ENCODE measurements around the gene EFEMP2. TPM values are rescaled to one million over a fixed set of nuclear protein-coding genes. Genes with fewer than 3 reads are reported as not detected.
"Not testable (repeated sequence)": the region's sequence is repeated elsewhere in the genome, so short reads cannot be mapped to it uniquely, and the experiment has no call there.

EFEMP2 gene
- total RNA-seq, 1 donor from 2014 or later = 38.0 TPM

- H3K4me3 Mint-ChIP-seq = peak overlapping the region; percentile 78
- TF ChIP-seq CTCF (conservative IDR thresholded peaks at IDR 0.05) = no peak
- H3K27me3 Mint-ChIP-seq (ENCODE audit: low read depth) = peaks cover 39% of the 10 kb centered on the region
- peaks cover 34% of the 10 kb centered on the region for H3K4me1 Mint-ChIP-seq
- DNase-seq (ENCODE audit: low read depth, low spot score) = no peak
- no peaks in the 10 kb centered on the region for H3K9me3 Mint-ChIP-seq
- no peak overlapping the region for H3K27ac Mint-ChIP-seq (ENCODE audit: unreplicated experiment)
- no peaks in the 10 kb centered on the region for H3K36me3 Mint-ChIP-seq (ENCODE audit: low read depth)
Measured at GRCh38 chr11:65894034-65894591, 21.5 kb upstream of the EFEMP2 start.

DNA sequence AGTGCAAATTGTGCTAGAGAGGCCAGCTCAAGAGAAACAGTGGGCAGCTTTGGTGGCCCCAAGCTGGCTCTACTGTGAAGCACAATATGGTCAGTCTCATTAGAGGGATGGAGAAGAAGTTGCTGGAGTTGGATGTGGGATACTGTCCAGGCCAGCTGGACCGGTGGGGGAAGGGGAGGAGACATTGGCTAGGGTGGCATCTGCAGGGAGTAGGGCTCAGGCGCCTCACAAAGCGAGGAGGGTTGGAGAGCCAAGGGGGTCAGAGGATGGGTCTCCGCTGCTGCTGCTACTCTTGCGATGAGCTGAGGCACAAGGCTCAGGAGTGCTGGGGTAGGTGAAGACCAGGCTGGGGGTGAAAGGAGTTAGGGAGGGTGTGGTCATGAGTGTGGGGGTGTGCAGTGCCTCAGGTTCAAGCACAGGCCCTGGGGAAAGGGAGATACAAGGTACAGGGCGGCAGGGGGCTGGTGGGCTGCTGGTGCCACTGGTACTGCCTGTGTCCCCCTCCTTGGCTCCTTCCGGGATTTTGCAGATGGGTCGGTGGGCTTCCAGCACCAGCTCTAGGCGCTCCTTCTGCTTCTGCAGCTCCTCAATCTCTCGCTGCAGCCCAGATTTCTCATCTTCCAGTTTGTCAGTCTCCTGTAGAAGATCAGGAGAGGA is 20.2 kb upstream of the EFEMP2 start:
- H3K27me3 Mint-ChIP-seq (ENCODE audit: low read depth) = peaks cover 33% of the 10 kb centered on the region
- no peak for TF ChIP-seq CTCF (conservative IDR thresholded peaks at IDR 0.05)
- no peak for DNase-seq (ENCODE audit: low read depth, low spot score)
- H3K36me3 Mint-ChIP-seq (ENCODE audit: low read depth) = no peaks in the 10 kb centered on the region
- peaks cover 40% of the 10 kb centered on the region for H3K4me1 Mint-ChIP-seq
- no peaks in the 10 kb centered on the region for H3K9me3 Mint-ChIP-seq
- no peak overlapping the region for H3K27ac Mint-ChIP-seq (ENCODE audit: unreplicated experiment)
- H3K4me3 Mint-ChIP-seq = peak overlapping the region; percentile 83

- H3K4me3 Mint-ChIP-seq = peak overlapping the region; percentile 83
- peaks cover 27% of the 10 kb centered on the region for H3K27me3 Mint-ChIP-seq (ENCODE audit: low read depth)
- H3K4me1 Mint-ChIP-seq = peaks cover 46% of the 10 kb centered on the region
- H3K36me3 Mint-ChIP-seq (ENCODE audit: low read depth); DNase-seq (ENCODE audit: low read depth, low spot score); H3K9me3 Mint-ChIP-seq; H3K27ac Mint-ChIP-seq (ENCODE audit: unreplicated experiment): not testable (repeated sequence)
Measured at GRCh38 chr11:65892137-65892540, 19.5 kb upstream of the EFEMP2 start.

- H3K27ac Mint-ChIP-seq (ENCODE audit: unreplicated experiment) = no peak overlapping the region
- H3K9me3 Mint-ChIP-seq = no peaks in the 10 kb centered on the region
- H3K36me3 Mint-ChIP-seq (ENCODE audit: low read depth) = no peaks in the 10 kb centered on the region
- TF ChIP-seq CTCF (conservative IDR thresholded peaks at IDR 0.05) = no peak
- peaks cover 23% of the 10 kb centered on the region for H3K27me3 Mint-ChIP-seq (ENCODE audit: low read depth)
- peaks cover 52% of the 10 kb centered on the region for H3K4me1 Mint-ChIP-seq
- no peak for DNase-seq (ENCODE audit: low read depth, low spot score)
- peak overlapping the region; percentile 83 for H3K4me3 Mint-ChIP-seq
Measured at GRCh38 chr11:65891219-65892136, 18.9 kb upstream of the EFEMP2 start.

GRCh38 chr11:65890324-65891218 is 18.0 kb upstream of the EFEMP2 start, which contains the start of gene CCDC85B:
Gene CCDC85B (plus strand): TSS chr11:65890673. CDS start chr11:65890784, 111 bp downstream.
- Mint-ChIP-seq H3K4me3 (peak within 1 kb of the TSS; percentile 96), H3K27me3 (ENCODE audit: low read depth) (peaks cover 16% of the 10 kb centered on the region), H3K4me1 (peaks cover 54% of the 10 kb centered on the region), H3K36me3 (ENCODE audit: low read depth) (no peaks in the 10 kb centered on the region), H3K9me3 (no peaks in the 10 kb centered on the region), H3K27ac (ENCODE audit: unreplicated experiment) (peak within 1 kb of the TSS; percentile 59)
- DNase-seq (ENCODE audit: low read depth, low spot score) = peak; percentile 93
- peak; percentile 49 for TF ChIP-seq CTCF (conservative IDR thresholded peaks at IDR 0.05)
